ENCODE data around the gene PRR5. TPM values are rescaled to one million over a fixed set of nuclear protein-coding genes. Genes with fewer than 3 reads are reported as not detected.

The PRR5 gene
- total RNA-seq, 4 donors from 2014 or later: 0.29 to 20.0 (median 10.8) TPM

DNA sequence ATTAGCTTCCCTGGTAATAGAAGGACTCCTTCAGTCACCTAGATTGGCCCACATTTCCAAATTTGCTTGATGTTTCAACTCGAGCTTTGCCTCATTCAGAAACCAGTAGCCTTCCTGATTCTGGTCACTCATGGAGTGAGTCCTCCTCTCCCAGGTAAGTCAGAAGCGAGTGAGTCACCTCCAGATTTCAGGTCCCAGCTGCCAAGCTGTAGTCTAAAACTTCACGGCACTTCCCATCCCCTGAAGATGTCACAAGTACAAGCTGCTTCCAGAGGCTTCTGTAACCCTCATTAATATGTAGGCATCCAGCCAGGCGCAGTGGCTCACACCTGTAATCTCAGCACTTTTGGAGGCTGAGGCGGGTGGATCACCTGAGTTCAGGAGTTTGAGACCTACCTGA is 73.9 kb downstream of the PRR5 start:
- no peak overlapping the region for H3K4me3 ChIP-seq
- intact Hi-C loops (cut with DNase I; ENCODE audit: low total_unique reads): no loop called here
- H3K9me3 ChIP-seq: no peaks in the 10 kb centered on the region
- H3K4me1 ChIP-seq: no peaks in the 10 kb centered on the region
- H3K27me3 ChIP-seq: no peaks in the 10 kb centered on the region
- DNase-seq: no peak
- H3K36me3 ChIP-seq: no peaks in the 10 kb centered on the region
- no peak for TF ChIP-seq POLR2A (IDR thresholded peaks at IDR 0.05)
- no peak for TF ChIP-seq CTCF (IDR thresholded peaks at IDR 0.05)
- no peak overlapping the region for H3K27ac ChIP-seq

GRCh38 chr22:44776605-44777363 is 74.8 kb downstream of the PRR5 start:
- Histone ChIP-seq H3K36me3 (no peaks in the 10 kb centered on the region), H3K27ac (no peak overlapping the region), H3K27me3 (no peaks in the 10 kb centered on the region), H3K4me1 (no peaks in the 10 kb centered on the region), H3K9me3 (no peaks in the 10 kb centered on the region), H3K4me3 (no peak overlapping the region)
- intact Hi-C loops (cut with DNase I; ENCODE audit: low total_unique reads): no loop called here
- no peak for DNase-seq
- TF ChIP-seq CTCF (IDR thresholded peaks at IDR 0.05) (no peak), POLR2A (IDR thresholded peaks at IDR 0.05) (no peak)

- no peaks in the 10 kb centered on the region for H3K9me3 ChIP-seq
- no peaks in the 10 kb centered on the region for H3K27me3 ChIP-seq
- no peaks in the 10 kb centered on the region for H3K36me3 ChIP-seq
- DNase-seq: no peak
- intact Hi-C loops (cut with DNase I; ENCODE audit: low total_unique reads): no loop called here
- H3K4me1 ChIP-seq: no peaks in the 10 kb centered on the region
- H3K27ac ChIP-seq: no peak overlapping the region
- no peak overlapping the region for H3K4me3 ChIP-seq
- no peak for TF ChIP-seq POLR2A (IDR thresholded peaks at IDR 0.05)
- no peak for TF ChIP-seq CTCF (IDR thresholded peaks at IDR 0.05)
These were observed 75.4 kb downstream of the PRR5 start for GRCh38 chr22:44777364-44777755.

DNA sequence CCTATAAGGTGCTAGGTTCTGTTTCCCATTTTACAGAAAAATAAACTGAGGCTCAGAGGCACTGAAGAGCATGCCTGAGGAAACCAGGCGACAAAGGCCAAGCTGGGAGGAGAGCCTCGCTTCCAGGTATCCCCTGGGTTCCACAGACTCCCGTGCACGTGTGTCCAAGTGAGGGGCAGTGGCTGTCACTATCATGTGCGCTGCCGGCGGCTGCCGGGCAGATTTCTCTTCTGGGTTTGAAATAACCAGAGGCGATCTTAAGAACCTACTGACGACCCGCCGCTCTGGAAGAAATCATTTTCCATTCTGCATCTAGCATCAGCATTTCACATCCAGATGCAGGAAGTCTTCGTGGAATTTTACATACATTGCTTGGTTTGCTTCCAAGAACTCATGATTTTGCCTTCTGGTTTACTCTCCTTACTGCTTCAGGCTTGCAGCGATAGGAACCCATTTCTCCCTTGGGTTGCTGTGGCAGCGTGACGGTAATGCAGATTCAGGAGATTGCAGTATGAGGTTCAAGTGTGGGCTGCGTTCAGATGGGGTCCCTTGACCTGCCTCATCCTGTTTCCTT is 79.0 kb downstream of the PRR5 start:
- Histone ChIP-seq H3K4me3 (no peak overlapping the region), H3K27me3 (no peaks in the 10 kb centered on the region), H3K27ac (no peak overlapping the region), H3K36me3 (no peaks in the 10 kb centered on the region), H3K4me1 (no peaks in the 10 kb centered on the region), H3K9me3 (no peaks in the 10 kb centered on the region)
- DNase-seq: no peak
- intact Hi-C loops (cut with DNase I; ENCODE audit: low total_unique reads): no loop called here
- TF ChIP-seq POLR2A (IDR thresholded peaks at IDR 0.05) (no peak), CTCF (IDR thresholded peaks at IDR 0.05) (no peak)

GRCh38 chr22:44782363-44782963 is 80.5 kb downstream of the PRR5 start:
- intact Hi-C loops (cut with DNase I; ENCODE audit: low total_unique reads): no loop called here
- no peak for DNase-seq
- Histone ChIP-seq H3K4me3 (no peak overlapping the region), H3K4me1 (no peaks in the 10 kb centered on the region), H3K36me3 (no peaks in the 10 kb centered on the region), H3K27ac (no peak overlapping the region), H3K27me3 (no peaks in the 10 kb centered on the region), H3K9me3 (no peaks in the 10 kb centered on the region)
- TF ChIP-seq CTCF (IDR thresholded peaks at IDR 0.05) (no peak), POLR2A (IDR thresholded peaks at IDR 0.05) (no peak)
